HUES48 (cell line): ENCODE results near the gene LY6G6D.
"Not testable (repeated sequence)": the region's sequence is repeated elsewhere in the genome, so short reads cannot be mapped to it uniquely, and the experiment has no call there.

Source experiments
- H3K27ac ChIP-seq: one replicate; pipeline ENCODE4 v1.7.0; 2013; ENCODE audit warnings: low read depth, low read length, inconsistent platforms
- H3K27me3 ChIP-seq: 2 replicates; pipeline ENCODE4 v1.6.1; 2013; ENCODE audit warnings: mild to moderate bottlenecking, low read length; ENCODE audit not compliant: control insufficient read depth, insufficient read depth
- H3K36me3 ChIP-seq: 2 replicates; pipeline ENCODE4 v1.6.1; 2013; ENCODE audit warnings: low read length; ENCODE audit not compliant: control insufficient read depth, insufficient read depth
- H3K4me1 ChIP-seq: 2 replicates; pipeline ENCODE4 v1.6.1; 2013; ENCODE audit warnings: mild to moderate bottlenecking, low read length; ENCODE audit not compliant: control insufficient read depth, insufficient read depth
- H3K4me3 ChIP-seq: 2 replicates; pipeline ENCODE4 v1.5.1; 2013; ENCODE audit warnings: mild to moderate bottlenecking, low read depth, low read length
- H3K9ac ChIP-seq: 2 replicates; pipeline ENCODE4 v1.6.1; 2013; ENCODE audit warnings: mild to moderate bottlenecking, low read depth, low read length, moderate library complexity
- H3K9me3 ChIP-seq: 2 replicates; pipeline ENCODE4 v1.6.1; 2013; ENCODE audit warnings: low read length; ENCODE audit not compliant: control insufficient read depth, insufficient read depth

LY6G6D gene

GRCh38 chr6:31709157-31709556 is 6.0 kb upstream of the LY6G6D start:
- H3K27me3 ChIP-seq, H3K27ac ChIP-seq, H3K9ac ChIP-seq, H3K4me3 ChIP-seq, H3K36me3 ChIP-seq, H3K4me1 ChIP-seq, H3K9me3 ChIP-seq: not testable (repeated sequence)

DNA sequence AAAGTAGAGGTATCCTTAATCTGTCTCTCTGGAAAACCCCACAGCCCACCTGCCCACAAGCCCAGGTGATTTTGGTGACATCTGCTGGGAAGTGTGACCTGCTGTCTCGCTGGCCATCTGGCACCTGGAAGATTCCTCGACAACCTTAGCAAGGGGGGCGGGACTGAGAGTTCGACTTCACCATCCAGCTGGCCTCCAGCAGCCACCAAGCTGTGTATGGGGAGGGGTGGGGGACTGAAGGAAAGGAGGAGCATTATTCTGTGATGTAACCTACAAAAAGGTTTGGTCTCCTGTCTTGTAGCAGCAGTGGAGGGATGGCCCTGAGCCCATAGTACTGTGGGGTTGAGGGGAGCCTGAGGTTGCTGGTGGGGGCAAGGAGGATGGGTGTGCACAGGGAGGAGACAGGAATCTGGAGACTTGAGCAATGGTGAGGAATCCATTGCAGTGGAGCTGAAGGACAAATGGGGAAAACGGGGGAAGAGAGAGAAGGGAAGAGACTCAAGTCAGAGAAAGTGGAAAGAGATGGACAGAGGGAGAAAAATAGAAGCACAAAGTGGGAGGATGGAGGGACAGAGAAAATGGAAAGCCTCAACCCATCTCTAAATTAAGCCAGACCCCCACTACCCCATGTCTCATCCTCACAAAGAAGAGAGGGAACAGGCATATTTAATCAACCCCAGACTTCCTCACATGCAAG is 4.5 kb upstream of the LY6G6D start:
- peaks cover 19% of the 10 kb centered on the region for H3K4me1 ChIP-seq

DNA sequence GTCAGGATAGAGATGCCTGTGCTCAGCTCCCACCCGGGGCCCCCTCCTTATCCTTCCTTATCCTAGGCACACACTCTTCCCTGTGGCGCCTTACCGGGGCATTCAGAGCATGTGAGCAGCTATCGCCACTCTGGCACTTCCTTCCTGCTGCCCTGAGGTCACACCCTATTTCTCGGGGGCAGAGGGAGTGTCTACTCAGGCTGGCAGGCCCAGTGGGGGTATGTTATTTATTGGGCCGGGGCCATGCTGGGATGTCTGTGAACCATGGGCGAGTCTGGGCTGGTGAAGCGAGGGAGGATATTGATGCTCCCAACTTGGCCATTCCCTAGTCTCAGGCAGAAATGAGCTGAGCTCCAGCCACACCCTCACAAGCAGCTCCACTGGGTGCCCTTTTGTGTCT is 3.9 kb upstream of the LY6G6D start:
- Histone ChIP-seq H3K27me3 (no peaks in the 10 kb centered on the region), H3K9ac (no peak overlapping the region), H3K27ac (no peak overlapping the region), H3K36me3 (no peaks in the 10 kb centered on the region), H3K9me3 (no peaks in the 10 kb centered on the region), H3K4me1 (peaks cover 19% of the 10 kb centered on the region), H3K4me3 (no peak overlapping the region)

More for the DNA sequence above, 4.5 kb upstream of the LY6G6D start:
- no peaks in the 10 kb centered on the region for H3K9me3 ChIP-seq
- H3K36me3 ChIP-seq, result no peaks in the 10 kb centered on the region
- H3K9ac ChIP-seq, result no peak overlapping the region
- H3K27me3 ChIP-seq, result no peaks in the 10 kb centered on the region
- H3K27ac ChIP-seq, result no peak overlapping the region
- H3K4me3 ChIP-seq, result no peak overlapping the region

DNA sequence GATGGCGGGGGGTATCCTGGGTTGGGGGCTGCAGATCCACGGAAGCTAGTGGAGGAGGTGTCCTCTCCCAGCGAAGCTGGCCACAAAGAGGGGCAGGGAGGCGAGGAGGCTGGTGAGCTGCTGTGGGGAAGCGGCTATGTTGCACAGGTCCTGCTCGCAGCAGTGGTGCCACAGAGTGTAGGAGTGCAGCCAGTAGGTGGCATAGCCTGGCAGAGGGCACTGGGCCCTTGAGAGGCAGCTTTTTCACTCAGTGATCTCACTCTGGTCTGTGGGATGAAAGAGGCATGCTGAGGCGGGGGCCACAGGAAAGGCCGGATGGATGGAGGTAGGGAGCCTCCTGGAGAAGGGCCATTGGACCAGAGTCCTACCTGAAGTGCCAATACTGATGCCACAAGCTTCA is 2.9 kb upstream of the LY6G6D start:
- Histone ChIP-seq H3K4me3 (no peak overlapping the region), H3K9me3 (no peaks in the 10 kb centered on the region), H3K27ac (no peak overlapping the region), H3K36me3 (no peaks in the 10 kb centered on the region), H3K27me3 (no peaks in the 10 kb centered on the region), H3K4me1 (peaks cover 19% of the 10 kb centered on the region), H3K9ac (no peak overlapping the region)

DNA sequence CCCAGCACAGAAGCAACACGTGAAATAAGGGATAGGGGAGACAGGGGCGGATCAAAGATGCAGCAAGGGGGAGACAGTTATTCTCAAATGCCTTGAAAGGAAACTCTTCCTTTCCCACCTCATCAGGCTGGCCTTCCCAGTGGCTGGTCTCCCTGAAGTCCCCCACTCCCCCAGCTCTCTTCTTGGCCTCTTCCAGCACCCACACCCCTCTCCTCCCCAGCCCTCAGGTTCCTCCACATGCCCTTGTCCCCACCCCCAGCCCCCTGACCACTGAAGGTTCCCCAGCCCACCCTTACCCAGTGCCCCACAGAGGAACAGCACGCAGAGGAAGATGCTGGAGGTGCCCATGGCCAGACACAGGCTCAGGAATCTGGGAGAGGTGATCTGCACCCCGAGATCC is 1.7 kb upstream of the LY6G6D start:
- no peaks in the 10 kb centered on the region for H3K9me3 ChIP-seq
- no peak overlapping the region for H3K9ac ChIP-seq
- peak overlapping the region; percentile 80 for H3K27ac ChIP-seq
- no peak overlapping the region for H3K4me3 ChIP-seq
- H3K27me3 ChIP-seq, result no peaks in the 10 kb centered on the region
- peaks cover 27% of the 10 kb centered on the region for H3K4me1 ChIP-seq
- H3K36me3 ChIP-seq, result no peaks in the 10 kb centered on the region

DNA sequence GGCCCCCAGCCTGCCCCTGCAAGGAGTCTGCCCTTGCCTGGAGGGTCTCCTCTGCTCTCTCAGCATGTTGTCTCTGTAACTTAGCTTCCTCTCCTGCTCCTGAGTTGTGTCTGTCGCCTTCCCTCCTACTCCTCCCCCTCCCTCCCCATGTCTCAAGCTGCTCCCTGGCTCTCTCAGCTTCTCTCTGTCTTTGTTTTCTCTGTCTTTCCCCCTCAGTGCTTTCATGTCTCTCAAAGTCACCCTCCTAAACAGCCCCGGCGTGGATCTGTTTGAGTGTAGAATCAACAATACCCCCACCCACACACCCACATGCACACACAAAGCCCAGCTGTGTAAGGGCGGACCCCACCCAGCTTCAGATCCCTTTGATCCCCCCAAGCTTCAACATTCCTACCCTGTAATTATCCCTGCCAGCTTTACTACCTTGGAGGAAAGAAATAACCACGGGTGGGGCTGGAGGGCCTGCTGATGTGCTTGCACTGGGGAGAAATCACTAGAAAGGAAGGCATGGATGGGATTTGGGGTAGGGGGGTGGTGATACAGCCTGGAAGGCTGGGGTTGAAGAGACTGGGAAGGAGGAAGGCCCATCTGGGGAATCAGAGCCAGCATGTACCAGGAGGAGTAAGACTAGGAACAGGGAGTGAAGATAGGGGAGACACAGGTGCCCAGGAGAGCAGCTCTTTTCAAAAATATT is 1.0 kb upstream of the LY6G6D start:
- Histone ChIP-seq H3K9me3 (no peaks in the 10 kb centered on the region), H3K4me3 (no peak overlapping the region), H3K27ac (peak overlapping the region; percentile 80), H3K9ac (no peak overlapping the region), H3K4me1 (peaks cover 31% of the 10 kb centered on the region), H3K36me3 (no peaks in the 10 kb centered on the region), H3K27me3 (no peaks in the 10 kb centered on the region)

DNA sequence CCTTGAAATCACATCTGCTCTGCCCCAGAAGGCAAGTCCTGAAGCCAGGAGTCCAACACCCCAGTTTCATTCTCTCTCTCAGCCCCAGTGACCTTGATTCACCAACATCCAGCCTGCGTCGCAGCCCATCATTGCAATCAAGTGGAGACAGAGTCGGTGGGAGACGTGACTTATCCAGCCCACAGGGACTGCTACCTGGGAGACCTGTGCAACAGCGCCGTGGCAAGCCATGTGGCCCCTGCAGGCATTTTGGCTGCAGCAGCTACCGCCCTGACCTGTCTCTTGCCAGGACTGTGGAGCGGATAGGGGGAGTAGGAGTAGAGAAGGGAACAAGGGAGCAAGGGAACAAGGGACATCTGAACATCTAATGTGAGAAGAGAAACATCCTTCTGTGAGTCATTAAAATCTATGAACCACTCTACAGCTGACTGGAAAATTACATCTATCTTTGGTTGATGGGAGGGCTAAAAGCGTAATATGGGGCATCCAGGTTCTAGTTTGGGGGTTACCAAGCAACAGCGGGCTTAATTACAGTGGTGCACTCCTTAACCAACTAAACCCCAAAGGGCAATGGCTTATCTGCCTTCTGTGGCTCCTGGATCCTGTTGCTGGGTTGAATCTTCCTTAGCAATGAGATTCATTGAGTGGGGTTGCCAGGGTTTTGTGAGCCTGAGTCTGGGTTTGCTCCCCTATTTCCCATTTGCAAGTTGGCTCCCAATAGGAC is 2.5 kb downstream of the LY6G6D start:
- Histone ChIP-seq H3K27me3 (no peaks in the 10 kb centered on the region), H3K9me3 (no peaks in the 10 kb centered on the region), H3K9ac (no peak overlapping the region), H3K27ac (no peak overlapping the region), H3K36me3 (no peaks in the 10 kb centered on the region), H3K4me1 (peaks cover 31% of the 10 kb centered on the region), H3K4me3 (no peak overlapping the region)

GRCh38 chr6:31718265-31718664 is 3.1 kb downstream of the LY6G6D start:
- H3K4me1 ChIP-seq, result peaks cover 31% of the 10 kb centered on the region
- no peak overlapping the region for H3K4me3 ChIP-seq
- no peak overlapping the region for H3K27ac ChIP-seq
- H3K9me3 ChIP-seq, result no peaks in the 10 kb centered on the region
- H3K36me3 ChIP-seq, result no peaks in the 10 kb centered on the region
- H3K9ac ChIP-seq, result no peak overlapping the region
- no peaks in the 10 kb centered on the region for H3K27me3 ChIP-seq

- H3K9ac ChIP-seq, result no peak overlapping the region
- no peaks in the 10 kb centered on the region for H3K36me3 ChIP-seq
- no peak overlapping the region for H3K27ac ChIP-seq
- no peaks in the 10 kb centered on the region for H3K9me3 ChIP-seq
- no peak overlapping the region for H3K4me3 ChIP-seq
- peaks cover 27% of the 10 kb centered on the region for H3K4me1 ChIP-seq
- H3K27me3 ChIP-seq, result no peaks in the 10 kb centered on the region
Observed at GRCh38 chr6:31719001-31719400, 3.9 kb downstream of the LY6G6D start.

- no peak overlapping the region for H3K27ac ChIP-seq
- H3K9ac ChIP-seq, result no peak overlapping the region
- H3K36me3 ChIP-seq, result no peaks in the 10 kb centered on the region
- peaks cover 15% of the 10 kb centered on the region for H3K4me1 ChIP-seq
- H3K27me3 ChIP-seq, result no peaks in the 10 kb centered on the region
- H3K9me3 ChIP-seq, result no peaks in the 10 kb centered on the region
- no peak overlapping the region for H3K4me3 ChIP-seq
Observed at GRCh38 chr6:31720196-31720770, 5.1 kb downstream of the LY6G6D start.
